Liver (tissue), 9 donors: ENCODE results near the gene LMBRD2. TPM values are rescaled to one million over a fixed set of nuclear protein-coding genes. Genes with fewer than 3 reads are reported as not detected.

ENCODE experiments used
- DNase-seq: peaks from one replicate; pipeline ENCODE4 v3.0.0-alpha.2; 2017; ENCODE audit warnings: low spot score
- H3K27ac ChIP-seq, 2 donors: one replicate each; pipeline ENCODE4 v1.7.0; 2013; ENCODE audit warnings: inconsistent platforms in 2 of 2, low read length in 2 of 2, control low read depth in 1 of 2, low read depth in 1 of 2, mild to moderate bottlenecking in 1 of 2
- H3K27me3 ChIP-seq, 4 donors: one replicate each; pipeline versions ENCODE4 v1.6.1 to v1.7.0; 2013; ENCODE audit warnings: low read length in 3 of 4, inconsistent platforms in 1 of 4, mild to moderate bottlenecking in 1 of 4, moderate library complexity in 1 of 4; ENCODE audit not compliant: control insufficient read depth in 4 of 4, insufficient read depth in 4 of 4
- H3K36me3 ChIP-seq, 4 donors: one replicate each; pipeline versions ENCODE4 v1.6.1 to v1.7.0; 2013; ENCODE audit warnings: low read length in 3 of 4, mild to moderate bottlenecking in 3 of 4, low read depth in 1 of 4, moderate library complexity in 1 of 4; ENCODE audit not compliant: control insufficient read depth in 4 of 4, insufficient read depth in 3 of 4
- H3K4me1 ChIP-seq, 4 donors: one replicate each; pipeline versions ENCODE4 v1.6.1 to v1.7.0; 2013; ENCODE audit warnings: low read length in 3 of 4, mild to moderate bottlenecking in 3 of 4, moderate library complexity in 1 of 4; ENCODE audit not compliant: control insufficient read depth in 4 of 4, insufficient read depth in 4 of 4
- H3K4me3 ChIP-seq, 3 donors: one replicate each; pipeline versions ENCODE4 v1.6.1 to v1.7.0; 2013; ENCODE audit warnings: low read length in 3 of 3, control low read depth in 1 of 3, low read depth in 1 of 3, mild to moderate bottlenecking in 1 of 3
- H3K9ac ChIP-seq, 2 donors: one replicate each; pipeline ENCODE4 v1.7.0; 2013; ENCODE audit warnings: low read length in 2 of 2, mild to moderate bottlenecking in 2 of 2, moderate library complexity in 2 of 2, control low read depth in 1 of 2, low read depth in 1 of 2
- H3K9me3 ChIP-seq, 4 donors: one replicate each; pipeline versions ENCODE4 v1.6.1 to v1.7.0; 2013; ENCODE audit warnings: low read length in 3 of 4; ENCODE audit not compliant: control insufficient read depth in 4 of 4
- ATF3 ChIP-seq: IDR thresholded peaks from 2 replicates; pipeline ENCODE4 v1.6.1; 2016; ENCODE audit warnings: antibody characterized with exemption
- CTCF ChIP-seq: fragments of 150-350 bp; IDR thresholded peaks from 2 replicates; pipeline ENCODE4 v1.5.1; 2017; ENCODE audit warnings: improper control_type of control experiment, low read depth, low read length; ENCODE audit not compliant: missing input control
- EGR1 ChIP-seq, 2 donors: IDR thresholded peaks; 2 replicates each; pipeline ENCODE4 v1.6.1; 2016 to 2018; ENCODE audit warnings: antibody characterized with exemption in 2 of 2, low read depth in 2 of 2
- FOXA1 ChIP-seq: IDR thresholded peaks from 2 replicates; pipeline ENCODE4 v1.6.1; 2016; ENCODE audit warnings: antibody characterized with exemption
- FOXA2 ChIP-seq: IDR thresholded peaks from 2 replicates; pipeline ENCODE4 v1.6.1; 2016; ENCODE audit warnings: antibody characterized with exemption
- GABPA ChIP-seq, 2 donors: IDR thresholded peaks in 1 of 2; conservative IDR thresholded peaks in 1 of 2; 2 replicates each; pipeline ENCODE4 v1.6.1; 2016; ENCODE audit warnings: antibody characterized with exemption in 2 of 2, mild to moderate bottlenecking in 1 of 2, moderate library complexity in 1 of 2
- HNF4G ChIP-seq: IDR thresholded peaks from 2 replicates; pipeline ENCODE4 v1.6.1; 2016; ENCODE audit warnings: antibody characterized with exemption
- JUND ChIP-seq, 2 donors: IDR thresholded peaks; 2 replicates each; pipeline ENCODE4 v1.6.1; 2016; ENCODE audit warnings: antibody characterized with exemption in 2 of 2
- NR2F2 ChIP-seq: IDR thresholded peaks from 2 replicates; pipeline ENCODE4 v1.6.1; 2016; ENCODE audit warnings: antibody characterized with exemption
- RAD21 ChIP-seq, 2 donors: IDR thresholded peaks; 2 replicates each; pipeline ENCODE4 v1.6.1; 2016; ENCODE audit warnings: antibody characterized with exemption in 2 of 2, mild to moderate bottlenecking in 2 of 2
- REST ChIP-seq: IDR thresholded peaks from 2 replicates; pipeline ENCODE4 v1.6.1; 2016; ENCODE audit warnings: antibody characterized with exemption, mild to moderate bottlenecking
- SP1 ChIP-seq: IDR thresholded peaks from 2 replicates; pipeline ENCODE4 v1.6.1; 2018; ENCODE audit warnings: antibody characterized with exemption, mild to moderate bottlenecking
- TAF1 ChIP-seq: conservative IDR thresholded peaks from 2 replicates; pipeline ENCODE4 v1.6.1; 2016; ENCODE audit warnings: antibody characterized with exemption, mild to moderate bottlenecking
- YY1 ChIP-seq: IDR thresholded peaks from 2 replicates; pipeline ENCODE4 v1.6.1; 2016; ENCODE audit warnings: antibody characterized with exemption, mild to moderate bottlenecking
- ZBTB33 ChIP-seq: IDR thresholded peaks from 2 replicates; pipeline ENCODE4 v1.6.1; 2016; ENCODE audit warnings: antibody characterized with exemption
- WGBS: extraction: QIAGEN DNeasy Blood & Tissue Kit; methylation state at CpG from one replicate; pipeline ENCODE4 v1.1.7; 2013; 5-methylcytosine and 5-hydroxymethylcytosine counted together
- polyA plus RNA-seq, 2 donors: library from polyadenylated mRNA; stranded (reverse) in 1 of 2; unstranded in 1 of 2; fragments of 200-250 nt in 1 of 2; fragments of >200 nt in 1 of 2; fragmentation: Nextera tagmentation in 1 of 2; extraction: Ambion mirVana in 1 of 2; gene quantifications; one replicate each; pipeline versions ENCODE4 v1.2.1 to v1.2.3, GENCODE V29; 2013 to 2015
- total RNA-seq, 2 donors: library from RNA; depleted of rRNA; stranded (reverse); fragments of >200 nt; gene quantifications; one replicate each; pipeline ENCODE4 v1.2.3, GENCODE V29; 2014
- donor health status: healthy.
- donor health status: healthy.
- donor health status: healthy.
- donor health status: healthy.
- donor health status: healthy.

LMBRD2 gene
- total and polyA plus RNA-seq, 4 donors, result 3.8 to 20.5 (median 9.2) TPM

GRCh38 chr5:36172599-36172998 lies 20.9 kb upstream of the LMBRD2 start:
- peaks cover 4 to 25% (median 22%) of the 10 kb centered on the region in 4 donors for H3K36me3 ChIP-seq

GRCh38 chr5:36170832-36171424 lies 19.2 kb upstream of the LMBRD2 start:
- Histone ChIP-seq H3K9ac (no peak overlapping the region), H3K36me3 (peaks cover 4 to 33% (median 29%) of the 10 kb centered on the region in 4 donors), H3K9me3 (no peaks in the 10 kb centered on the region), H3K4me1 (peaks cover 3 to 36% (median 22%) of the 10 kb centered on the region in 4 donors), H3K27ac (no peak overlapping the region), H3K27me3 (no peaks in the 10 kb centered on the region), H3K4me3 (no peak overlapping the region)
- TF ChIP-seq RAD21 (IDR thresholded peaks at IDR 0.05), result peak in 1 of 2 donors; percentile 32
- TF ChIP-seq ATF3, result peak; percentile 19
- no peak for TF ChIP-seq GABPA (IDR thresholded peaks at IDR 0.05 in 1 of 2, conservative IDR thresholded peaks at IDR 0.05 in 1 of 2)
- WGBS, result 53% methylated on average over 5 of the region's 5 CpGs
- DNase-seq, result no peak

More at GRCh38 chr5:36172599-36172998, 20.9 kb upstream of the LMBRD2 start:
- 32% methylated on average over 1 of the region's 1 CpG for WGBS
- Histone ChIP-seq H3K27me3 (no peaks in the 10 kb centered on the region), H3K27ac (no peak overlapping the region), H3K9me3 (no peaks in the 10 kb centered on the region), H3K4me3 (no peak overlapping the region), H3K4me1 (peaks cover 3 to 41% (median 27%) of the 10 kb centered on the region in 4 donors), H3K9ac (no peak overlapping the region)
- TF ChIP-seq TAF1 (no peak), ZBTB33 (no peak), NR2F2 (no peak), REST (no peak), GABPA (IDR thresholded peaks at IDR 0.05 in 1 of 2, conservative IDR thresholded peaks at IDR 0.05 in 1 of 2) (no peak), ATF3 (no peak), FOXA1 (no peak), RAD21 (IDR thresholded peaks at IDR 0.05) (no peak), HNF4G (no peak), FOXA2 (no peak)
- DNase-seq, result no peak

GRCh38 chr5:36168737-36169136 lies 17.1 kb upstream of the LMBRD2 start:
- Histone ChIP-seq H3K9ac (no peak overlapping the region), H3K27me3 (no peaks in the 10 kb centered on the region), H3K27ac (no peak overlapping the region), H3K36me3 (peaks cover 4 to 48% (median 38%) of the 10 kb centered on the region in 4 donors), H3K9me3 (no peaks in the 10 kb centered on the region), H3K4me1 (peaks cover under 1 to 15% (median 8%) of the 10 kb centered on the region in 4 donors), H3K4me3 (no peak overlapping the region)
- no peak for DNase-seq
- 88% methylated on average over 4 of the region's 4 CpGs for WGBS
- no peak for TF ChIP-seq SP1
- TF ChIP-seq YY1, result no peak
- TF ChIP-seq HNF4G, result no peak
- TF ChIP-seq NR2F2, result no peak
- TF ChIP-seq JUND (IDR thresholded peaks at IDR 0.05), result no peak
- no peak for TF ChIP-seq CTCF
- no peak for TF ChIP-seq TAF1
- TF ChIP-seq FOXA2, result no peak
- no peak for TF ChIP-seq GABPA (IDR thresholded peaks at IDR 0.05 in 1 of 2, conservative IDR thresholded peaks at IDR 0.05 in 1 of 2)
- TF ChIP-seq EGR1 (IDR thresholded peaks at IDR 0.05; ENCODE audit: low read depth in 2 of 2), result no peak
- TF ChIP-seq ATF3, result no peak
- TF ChIP-seq ZBTB33, result no peak
- TF ChIP-seq RAD21 (IDR thresholded peaks at IDR 0.05), result no peak
